GM10847 (cell line): ENCODE data around the gene GBF1.

Source experiments
- POLR2A ChIP-seq: IDR thresholded peaks from 2 replicates; pipeline ENCODE4 v1.6.1; 2011; ENCODE audit not compliant: insufficient read length; ENCODE audit errors: extremely low read depth

The GBF1 gene

DNA sequence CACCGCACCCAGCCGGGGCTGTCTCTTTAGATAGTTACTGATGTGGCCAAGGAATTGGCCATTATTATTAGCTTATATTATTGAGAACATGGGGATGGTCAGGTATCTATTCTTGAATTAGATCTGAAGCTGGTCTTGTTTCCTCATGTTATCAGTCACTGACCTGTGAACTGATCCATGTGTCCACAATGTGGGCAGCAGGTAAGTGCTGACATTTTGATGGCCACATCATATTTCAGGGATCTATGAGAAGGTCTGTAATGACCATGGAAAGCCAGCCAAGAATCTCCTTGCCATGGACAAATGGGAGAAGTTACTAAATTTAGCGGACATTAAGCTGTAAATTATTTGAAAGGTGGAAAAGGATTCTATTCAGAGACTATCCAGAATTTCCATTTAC is 61.4 kb downstream of the GBF1 start:
- no peak for TF ChIP-seq POLR2A

DNA sequence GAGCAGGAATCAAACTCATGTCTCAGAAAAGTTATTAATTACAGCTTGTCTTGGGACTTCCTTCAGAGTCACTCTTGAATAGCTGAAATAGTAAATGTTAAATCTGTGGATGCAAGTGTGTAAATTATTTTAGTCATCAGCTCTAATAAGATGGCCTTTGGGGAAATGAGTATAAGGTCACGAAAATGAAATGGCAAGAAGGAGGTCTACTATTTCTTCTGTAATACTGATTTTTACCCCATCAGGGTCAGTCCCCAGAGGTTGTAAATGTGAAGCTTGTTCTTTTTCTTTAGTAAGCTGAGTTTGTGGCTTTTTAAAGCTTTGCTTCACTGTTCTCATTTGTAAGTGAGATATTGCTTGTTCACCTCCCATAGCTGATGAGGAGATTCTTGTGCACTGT is 63.9 kb downstream of the GBF1 start:
- no peak for TF ChIP-seq POLR2A

DNA sequence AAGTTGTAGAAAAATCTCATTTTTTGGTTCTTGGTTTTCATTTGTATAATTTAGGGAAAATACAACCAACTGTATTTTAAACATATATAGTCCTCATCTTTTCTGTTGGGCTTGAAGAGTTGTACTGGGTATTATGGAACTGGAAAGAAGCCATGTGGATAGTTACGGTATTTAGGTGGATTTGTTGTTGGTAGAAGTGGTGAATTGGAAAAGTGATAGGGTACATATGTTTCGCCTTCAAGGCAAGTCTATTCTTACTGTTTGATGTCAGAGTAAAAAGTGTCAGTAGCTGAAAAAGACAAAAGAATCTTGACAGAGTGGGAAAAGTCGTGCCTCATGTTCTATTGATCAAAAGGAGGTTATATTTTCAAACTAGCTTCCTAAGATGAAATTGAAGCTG is 64.6 kb downstream of the GBF1 start:
- TF ChIP-seq POLR2A: no peak

DNA sequence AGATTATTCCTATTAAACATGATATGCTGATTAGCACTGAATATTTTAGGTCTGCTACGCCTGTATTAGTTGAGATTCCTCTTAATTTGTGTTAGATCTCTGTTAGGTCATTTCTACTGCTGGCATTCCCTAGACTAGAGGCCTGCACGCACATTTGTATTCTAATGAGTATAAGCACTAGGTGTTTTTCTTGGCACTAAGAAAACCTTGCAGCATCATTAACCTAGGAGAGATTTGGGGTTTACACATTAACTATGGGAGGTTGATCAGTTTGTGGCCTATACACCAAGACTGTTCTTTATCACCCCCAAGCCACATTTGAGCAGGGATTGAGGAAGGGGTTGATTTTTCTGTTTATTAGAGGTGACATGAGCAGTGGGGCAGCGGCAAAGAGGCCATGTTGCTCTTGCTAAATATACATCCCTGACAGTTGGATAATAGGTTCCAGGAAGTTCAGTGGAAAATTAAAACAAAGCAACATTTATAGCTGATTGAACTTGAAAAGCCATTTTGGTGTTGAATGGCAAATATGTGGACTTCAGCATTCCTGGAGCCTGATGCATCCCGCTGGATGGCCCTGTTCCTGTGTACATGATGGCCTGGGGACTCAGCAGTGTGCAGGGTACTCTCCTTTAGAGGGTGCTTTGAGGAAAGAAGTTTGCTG is 65.2 kb downstream of the GBF1 start:
- no peak for TF ChIP-seq POLR2A

DNA sequence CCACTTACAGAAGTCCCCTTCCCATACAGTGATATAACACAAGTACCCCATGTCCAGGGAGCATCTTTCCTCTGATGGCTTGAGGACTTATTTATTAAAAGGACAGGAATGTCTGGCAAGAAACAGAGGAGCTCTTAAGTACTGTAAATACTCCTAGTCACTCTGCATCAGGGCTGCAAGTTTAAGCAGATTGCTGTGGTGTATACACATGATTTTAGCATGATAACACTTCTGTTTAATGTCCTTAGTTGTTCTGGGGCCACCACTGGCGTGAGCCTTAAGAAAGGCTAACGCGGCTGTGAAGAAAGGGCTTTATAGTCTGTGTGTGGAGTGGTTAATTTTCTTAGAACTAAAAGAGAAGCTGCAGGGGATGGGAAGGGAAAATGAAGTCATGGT is 65.7 kb downstream of the GBF1 start:
- no peak for TF ChIP-seq POLR2A

DNA sequence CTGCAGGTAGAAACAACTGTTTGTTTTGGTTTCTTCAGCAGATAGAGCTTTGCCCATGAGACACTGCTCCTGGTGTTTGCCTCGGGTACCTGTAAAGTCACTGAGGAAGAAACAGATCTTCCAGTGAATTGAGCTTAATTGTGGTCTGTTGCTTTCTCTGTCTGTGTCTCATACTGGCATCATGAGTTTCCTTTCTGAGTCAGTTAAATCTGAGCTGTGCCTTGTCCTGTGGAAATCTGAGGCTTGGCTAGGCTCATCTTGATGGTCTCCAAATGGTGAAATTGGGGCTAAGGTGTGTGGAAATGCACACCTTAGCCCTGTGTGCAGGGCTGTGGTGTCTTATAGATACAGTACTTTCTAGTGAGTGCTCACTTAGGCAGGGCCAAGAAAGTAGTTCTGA is 67.4 kb downstream of the GBF1 start:
- no peak for TF ChIP-seq POLR2A

DNA sequence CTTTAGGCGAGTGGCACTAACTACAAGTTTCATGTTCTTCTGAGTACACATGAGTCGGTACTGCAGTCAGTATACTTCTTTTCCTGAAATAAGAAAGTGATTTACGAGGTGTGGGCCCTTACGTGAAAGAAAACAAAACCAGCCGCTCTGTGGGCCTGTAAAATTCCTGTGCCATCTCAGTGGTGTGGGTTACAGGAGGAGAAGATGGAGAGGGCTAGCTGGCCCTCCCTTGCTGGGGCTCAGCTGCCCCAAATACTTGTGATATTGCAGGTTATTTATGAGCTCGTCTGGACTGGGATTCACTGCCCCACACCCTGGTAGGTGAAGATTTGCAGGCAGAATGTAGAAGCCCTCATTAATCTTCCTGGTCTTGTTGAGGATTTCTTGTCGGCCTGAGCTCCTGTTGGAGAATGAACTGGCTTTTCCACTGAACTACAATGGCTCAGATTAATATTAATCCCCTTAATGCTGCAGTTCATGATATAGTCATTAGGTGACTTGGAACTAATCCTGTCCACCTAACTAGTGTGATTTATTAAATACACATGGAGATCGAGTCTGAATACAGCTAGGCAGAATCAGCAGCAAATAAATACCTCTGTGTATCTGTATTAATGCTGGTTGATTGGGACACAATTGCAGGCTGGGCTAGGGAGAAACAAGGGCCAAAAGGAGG is 68.0 kb downstream of the GBF1 start:
- TF ChIP-seq POLR2A: no peak

DNA sequence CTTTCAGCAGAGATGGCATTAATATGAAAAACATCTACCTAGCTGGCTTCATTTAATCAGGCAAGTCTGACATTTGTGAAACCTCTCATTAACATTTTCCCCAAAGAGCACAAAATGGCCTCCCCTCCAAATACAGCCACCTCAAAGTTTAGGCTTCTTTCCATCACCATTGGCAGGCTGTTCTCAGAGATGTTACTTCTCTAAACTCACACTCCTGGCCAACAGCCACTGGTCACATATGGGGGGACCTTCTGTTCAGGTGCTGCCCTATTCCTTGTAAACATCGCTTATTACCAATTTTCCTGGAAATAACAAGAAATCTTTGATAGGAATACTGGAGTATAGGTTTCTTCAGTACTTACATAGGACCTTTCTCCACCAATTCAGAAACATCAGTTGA is 69.5 kb downstream of the GBF1 start:
- TF ChIP-seq POLR2A: no peak

DNA sequence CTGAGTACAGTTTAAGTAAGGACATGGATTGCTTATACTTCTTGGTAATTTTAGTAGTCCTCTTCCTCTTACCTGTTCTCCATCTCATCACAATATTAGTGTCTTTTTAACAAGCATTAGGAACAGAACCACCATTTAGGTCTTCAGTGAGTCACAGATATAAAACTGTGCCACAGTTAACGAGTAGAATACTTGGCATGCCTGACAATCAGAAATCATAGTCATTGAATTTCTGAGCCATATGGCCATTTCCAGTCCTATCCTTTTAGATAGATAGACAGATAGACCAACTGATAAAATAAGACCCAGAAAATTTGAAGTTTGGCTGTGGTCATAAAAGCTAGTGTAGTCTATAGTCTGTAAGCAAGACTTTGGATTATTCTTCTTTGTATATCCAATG is 71.1 kb downstream of the GBF1 start:
- TF ChIP-seq POLR2A: no peak

DNA sequence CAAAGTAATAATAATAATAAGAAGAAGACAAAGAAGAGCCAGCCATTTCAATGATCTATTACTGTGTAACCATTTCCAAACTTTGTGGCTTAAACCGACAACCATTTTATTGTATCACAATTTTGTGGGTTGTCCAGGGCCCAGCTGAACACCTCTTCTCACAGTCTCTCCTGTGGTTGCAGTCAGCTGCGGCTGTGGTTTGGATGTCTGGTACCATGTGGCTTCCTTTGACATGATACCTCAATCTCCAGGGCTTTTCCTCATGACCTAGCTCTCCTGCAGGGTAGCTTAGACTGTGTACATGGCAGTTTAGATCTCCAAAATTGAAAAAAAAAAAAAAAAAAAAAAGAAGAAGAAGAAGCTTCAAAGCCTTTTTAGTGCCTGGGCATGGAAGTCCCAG is 77.6 kb downstream of the GBF1 start:
- no peak for TF ChIP-seq POLR2A

DNA sequence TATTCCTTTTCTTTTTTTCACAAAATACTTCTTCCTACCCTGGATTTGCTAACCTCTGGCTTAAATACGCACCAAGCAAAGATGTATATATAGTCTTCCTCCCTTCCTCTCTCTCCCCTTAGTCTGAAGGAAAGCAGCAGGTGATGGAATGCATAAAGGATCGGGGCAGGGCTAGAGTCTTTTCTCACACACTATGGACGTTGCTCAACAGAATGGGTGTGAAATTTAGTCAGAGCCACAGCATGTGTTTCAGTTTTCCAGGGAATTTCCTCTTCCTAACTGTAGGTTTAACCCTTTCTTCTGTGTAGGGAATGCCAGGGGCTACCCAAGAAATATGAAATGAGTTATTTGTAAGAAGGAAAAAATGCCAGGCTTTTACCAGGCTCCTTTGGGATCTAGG is 78.7 kb downstream of the GBF1 start:
- no peak for TF ChIP-seq POLR2A

DNA sequence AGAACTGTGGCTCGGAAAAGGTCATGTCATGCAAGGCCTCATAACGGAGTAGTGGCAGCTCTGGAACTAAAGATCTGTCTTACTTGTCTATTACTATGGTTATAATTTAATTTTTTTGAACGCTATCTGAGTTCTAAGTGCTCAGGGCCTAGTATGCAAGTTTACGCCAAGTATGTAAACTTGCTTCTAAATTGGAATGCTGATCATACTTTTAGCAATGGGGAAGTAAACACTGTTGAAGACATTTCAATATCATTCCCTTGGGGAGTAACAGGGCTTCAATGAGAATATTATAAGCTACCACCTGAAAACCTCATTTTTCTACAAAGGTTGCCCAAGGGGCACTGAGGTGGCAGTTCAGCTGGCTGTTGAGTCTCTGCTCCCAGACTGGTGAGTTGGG is 80.7 kb downstream of the GBF1 start:
- TF ChIP-seq POLR2A: no peak

DNA sequence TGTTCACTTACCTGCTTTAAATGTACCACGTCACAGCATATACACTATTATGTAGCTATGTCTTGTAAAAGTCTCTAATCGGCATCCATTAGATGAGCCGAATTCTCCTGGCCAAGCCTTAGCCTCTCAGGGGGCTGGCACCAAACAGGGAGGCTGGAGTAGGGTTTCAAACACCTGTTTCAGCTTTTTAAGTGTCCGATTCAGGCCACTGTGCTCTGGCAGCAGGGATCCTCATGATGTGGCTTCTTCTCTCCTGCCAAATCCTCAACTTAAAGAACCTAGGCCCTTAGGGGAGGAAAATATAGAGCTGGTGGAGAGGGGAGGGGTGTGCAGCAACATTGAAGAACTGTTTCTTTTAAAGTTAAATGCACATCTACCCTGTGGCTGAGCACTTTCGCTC is 81.7 kb downstream of the GBF1 start:
- TF ChIP-seq POLR2A: no peak

DNA sequence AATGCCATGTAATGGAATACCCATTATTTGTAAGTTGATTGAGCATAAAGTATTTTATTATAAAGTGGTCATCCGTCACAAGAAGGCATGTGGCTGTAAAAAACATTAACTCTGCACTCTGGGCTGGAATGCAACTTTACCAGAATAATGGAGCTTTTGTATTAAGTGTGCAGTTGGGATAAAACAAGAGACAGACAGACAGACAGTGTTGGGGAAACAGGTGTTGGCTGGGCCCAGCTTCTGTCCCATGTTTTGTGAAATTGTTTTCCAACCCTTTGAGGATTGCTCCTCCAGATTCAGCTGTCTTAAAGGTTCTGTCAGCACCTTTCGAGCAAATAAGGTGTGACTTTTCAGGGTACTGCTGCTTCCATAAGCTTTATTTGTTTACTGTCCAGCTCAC is 82.3 kb downstream of the GBF1 start:
- no peak for TF ChIP-seq POLR2A

DNA sequence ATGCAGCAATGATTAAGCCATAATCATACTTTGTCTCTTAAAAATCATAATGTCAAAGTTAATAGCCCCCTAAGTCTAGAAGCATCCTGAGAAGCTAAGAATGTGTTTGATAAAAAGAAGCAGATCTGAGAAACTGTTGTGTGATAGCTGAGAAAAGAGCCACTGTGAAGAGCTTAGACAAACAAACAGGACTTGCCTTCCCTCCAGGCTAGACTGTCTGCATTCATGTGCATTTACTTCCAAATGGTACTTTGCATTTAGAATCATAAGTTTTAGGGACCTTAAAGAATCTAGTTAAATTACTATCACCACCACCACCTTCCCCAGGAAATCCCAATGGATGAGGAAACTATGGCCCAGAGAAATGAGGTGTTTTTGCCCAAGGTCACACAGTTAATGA is 87.4 kb downstream of the GBF1 start:
- TF ChIP-seq POLR2A: no peak

DNA sequence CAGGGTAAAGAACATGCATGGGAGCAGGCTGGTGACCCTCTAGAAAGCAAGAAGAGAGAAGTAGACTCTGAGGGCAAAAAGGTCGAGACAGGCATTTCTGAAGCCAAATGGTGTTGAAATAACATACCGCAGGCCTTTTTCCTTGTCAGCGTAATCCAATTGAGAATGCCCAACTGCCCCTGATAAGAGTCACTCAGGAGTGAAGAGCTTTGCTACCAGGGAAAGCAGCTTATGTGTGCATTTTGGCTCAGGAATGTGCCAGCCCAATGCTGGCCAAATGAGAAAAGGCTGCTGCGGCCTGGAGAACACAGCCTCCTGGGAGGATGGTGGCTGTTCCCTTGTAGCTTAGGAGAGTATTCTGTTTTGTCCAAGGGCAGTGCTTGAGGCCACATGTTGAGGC is 88.8 kb downstream of the GBF1 start:
- no peak for TF ChIP-seq POLR2A

DNA sequence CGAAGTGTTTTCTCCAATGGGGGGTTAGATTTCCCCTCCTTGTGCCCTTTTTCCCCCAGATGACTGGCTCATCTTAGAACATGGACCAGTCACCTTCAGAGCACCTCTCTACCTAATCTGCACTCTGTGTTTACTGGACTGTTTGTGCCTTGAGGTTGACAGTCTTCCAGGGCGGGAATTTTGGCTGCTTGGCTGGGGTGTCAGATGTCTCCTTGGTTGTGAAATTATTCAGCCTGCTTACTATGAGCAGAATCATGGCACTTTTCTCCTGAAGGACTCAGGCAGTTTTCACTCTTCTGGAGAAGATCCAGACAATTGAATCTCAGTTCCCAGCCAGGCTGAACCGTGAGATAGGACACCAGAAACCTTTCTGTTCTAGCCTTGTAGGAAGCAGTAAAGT is 89.9 kb downstream of the GBF1 start:
- no peak for TF ChIP-seq POLR2A
